ENCODE data around the gene CES5A.
"Not testable (repeated sequence)": the region's sequence is repeated elsewhere in the genome, so short reads cannot be mapped to it uniquely, and the experiment has no call there.

The CES5A gene

GRCh38 chr16:55825115-55825728 is 50.0 kb downstream of the CES5A start:
- peak; percentile 64 for DNase-seq

DNA sequence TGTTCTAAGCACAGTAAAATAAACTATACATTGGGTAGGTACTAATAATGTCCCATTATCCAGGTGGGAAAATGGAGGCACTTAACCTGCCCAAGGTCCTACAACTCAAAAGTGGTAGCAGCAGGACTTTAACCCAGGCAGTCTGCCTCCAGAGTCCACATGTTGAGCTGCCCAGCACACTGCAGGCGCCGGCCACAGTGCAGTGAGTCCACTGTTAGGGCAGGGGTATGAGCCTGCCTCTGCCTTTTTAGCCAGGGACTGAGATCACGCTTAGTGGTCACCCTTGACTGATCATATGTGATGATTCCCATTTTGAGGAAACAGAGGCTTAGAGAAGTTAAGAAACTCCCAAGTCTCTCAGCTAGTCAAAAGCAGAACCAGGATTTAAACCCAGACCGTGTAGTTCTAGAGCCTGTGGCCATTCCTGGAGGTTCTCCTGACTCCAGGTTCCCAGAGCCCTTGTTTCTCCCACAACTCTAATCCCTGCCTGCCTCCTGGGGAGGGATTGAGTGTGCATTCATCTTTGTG is 50.6 kb downstream of the CES5A start:
- DNase-seq: no peak

DNA sequence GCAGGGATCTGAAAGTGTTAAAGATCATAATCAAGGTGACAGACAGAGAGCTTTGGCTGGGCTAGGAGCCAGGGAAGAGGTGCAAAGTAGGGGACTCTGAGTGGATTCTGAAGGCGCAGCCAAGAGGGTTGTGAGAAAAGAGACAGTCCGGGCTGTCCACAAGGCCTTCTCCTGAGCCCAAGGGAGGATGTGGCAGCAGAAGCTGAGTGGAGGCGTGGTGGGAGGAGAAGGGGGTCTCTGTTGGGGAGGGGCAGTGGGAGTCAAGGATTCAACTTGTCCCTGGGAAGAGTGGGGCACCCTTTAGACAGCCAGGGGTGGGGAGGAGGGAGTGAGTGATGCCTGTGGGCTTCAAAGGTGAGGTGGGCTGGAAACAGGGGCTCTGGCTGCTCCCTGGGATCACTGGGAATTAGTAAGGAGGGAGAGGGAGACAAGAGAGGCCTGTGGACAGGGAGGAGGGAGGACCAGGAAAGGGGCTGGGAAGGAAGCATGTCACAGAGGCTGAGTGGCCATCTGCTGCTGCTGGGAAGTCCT is 52.8 kb downstream of the CES5A start:
- no peak for DNase-seq

GRCh38 chr16:55821210-55821609 is 54.0 kb downstream of the CES5A start:
- DNase-seq: no peak

GRCh38 chr16:55820615-55821014 is 54.6 kb downstream of the CES5A start:
- DNase-seq: no peak

GRCh38 chr16:55817236-55817912 is 57.8 kb downstream of the CES5A start:
- DNase-seq: peak; percentile 21

- DNase-seq: peak; percentile 47
Observed at GRCh38 chr16:55816222-55816621, 59.0 kb downstream of the CES5A start.

- no peak for DNase-seq
Observed at GRCh38 chr16:55815320-55815719, 59.9 kb downstream of the CES5A start.

GRCh38 chr16:55814174-55814573 is 61.0 kb downstream of the CES5A start:
- DNase-seq: peak; percentile 1

DNA sequence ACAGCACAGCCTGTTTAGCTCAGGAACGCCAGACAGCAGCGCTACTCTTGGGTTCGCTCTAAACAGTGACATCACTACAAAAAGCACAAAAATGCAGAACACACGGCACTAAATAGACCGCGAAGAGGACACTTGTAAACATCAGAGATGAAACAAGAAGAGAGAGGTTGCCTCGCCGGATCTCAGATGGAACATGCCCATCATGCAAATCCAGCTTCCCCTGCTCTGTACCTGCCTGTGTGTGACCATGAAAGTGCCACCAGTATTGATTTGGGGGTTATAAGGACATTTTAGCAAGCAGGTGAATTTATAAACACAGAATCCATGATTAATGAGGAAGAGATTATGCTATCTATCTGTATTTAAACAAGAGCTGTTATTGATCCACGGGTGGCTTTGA is 61.4 kb downstream of the CES5A start:
- DNase-seq: peak; percentile 23

GRCh38 chr16:55812951-55813350 is 62.2 kb downstream of the CES5A start:
- DNase-seq: no peak

DNA sequence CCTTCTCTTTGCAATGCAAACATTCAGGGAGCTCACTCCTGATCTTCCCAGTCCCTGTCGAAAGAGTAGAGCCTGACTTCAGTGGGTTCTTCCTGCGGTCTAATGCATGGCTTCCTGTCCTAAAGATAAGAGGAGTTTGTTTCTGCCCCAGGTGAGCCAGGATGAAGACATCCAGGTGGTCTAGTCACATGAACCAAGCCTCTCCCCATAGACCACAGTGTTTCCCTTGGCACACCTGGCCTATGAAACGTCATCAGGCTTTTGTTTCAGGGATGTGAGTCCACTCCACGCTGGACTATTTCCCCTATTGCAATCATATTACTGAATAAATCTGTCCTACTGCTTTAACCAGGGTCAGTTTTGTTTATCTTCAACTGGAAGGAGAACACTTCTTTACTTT is 63.4 kb downstream of the CES5A start:
- DNase-seq: no peak

GRCh38 chr16:55810451-55810961 is 64.7 kb downstream of the CES5A start:
- DNase-seq: no peak

GRCh38 chr16:55809851-55810250 is 65.3 kb downstream of the CES5A start:
- DNase-seq: no peak

DNA sequence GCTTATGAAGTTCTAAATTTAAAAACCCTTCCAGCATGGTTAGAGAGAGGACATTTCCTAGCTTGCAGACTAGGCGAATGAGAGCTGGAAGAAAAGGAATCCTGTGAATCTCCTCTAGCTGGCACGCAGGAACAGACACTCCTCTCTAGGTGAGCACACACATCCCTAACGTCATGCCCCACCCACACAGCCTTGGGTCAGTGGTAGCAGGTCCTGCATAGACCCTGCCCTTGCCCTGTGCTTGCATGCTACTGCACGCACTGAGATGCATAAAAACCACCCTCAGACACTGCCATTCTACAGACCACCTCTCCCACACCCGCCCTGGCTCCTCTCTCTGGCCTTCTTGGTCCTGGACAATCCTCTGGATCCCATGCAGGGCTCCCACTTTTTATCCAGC is 65.8 kb downstream of the CES5A start:
- DNase-seq: peak; percentile 40

- DNase-seq: not testable (repeated sequence)
Observed at GRCh38 chr16:55808286-55808685, 66.9 kb downstream of the CES5A start.

DNA sequence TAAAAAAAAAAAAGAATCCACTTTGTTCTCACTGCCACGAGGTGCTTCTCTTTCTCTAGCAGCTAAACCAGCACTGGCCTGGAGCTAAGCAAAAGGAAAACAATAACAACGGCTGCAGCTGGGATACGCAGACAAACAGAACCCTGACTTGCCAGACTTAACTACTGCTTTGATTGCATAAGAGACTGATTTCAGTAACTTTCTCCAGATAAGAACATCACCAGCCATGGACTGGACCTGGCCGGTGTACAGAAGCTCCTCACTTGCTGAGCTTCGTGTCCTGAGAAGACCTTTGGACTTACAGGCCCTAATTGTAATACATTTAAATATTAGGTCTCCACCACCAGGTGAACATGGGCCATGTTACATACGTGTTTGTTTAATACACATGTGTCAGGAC is 70.1 kb downstream of the CES5A start:
- DNase-seq: not testable (repeated sequence)

GRCh38 chr16:55803681-55804080 is 71.5 kb downstream of the CES5A start:
- not testable (repeated sequence) for DNase-seq
